PC-9 (cell line): ENCODE measurements around the gene PCSK5.
A peak's percentile ranks its signal among the peaks of the same experiment; 100 is the strongest.

Experiments used
- EZH2 ChIP-seq: fragments of 200-600 bp; sonication (generic); IDR thresholded peaks from 2 replicates; pipeline ENCODE4 v1.8.0; 2017; ENCODE audit warnings: antibody characterized with exemption, low read depth
- TF ChIP-seq, protein P1 (sequence below): fragments of 200-600 bp; sonication (generic); conservative IDR thresholded peaks from 2 replicates; pipeline ENCODE4 v1.6.1; 2017; ENCODE audit warnings: mixed run types, antibody characterized with exemption, mild to moderate bottlenecking, moderate library complexity

- no peak for TF ChIP-seq EZH2
- TF ChIP-seq, protein P1, sequence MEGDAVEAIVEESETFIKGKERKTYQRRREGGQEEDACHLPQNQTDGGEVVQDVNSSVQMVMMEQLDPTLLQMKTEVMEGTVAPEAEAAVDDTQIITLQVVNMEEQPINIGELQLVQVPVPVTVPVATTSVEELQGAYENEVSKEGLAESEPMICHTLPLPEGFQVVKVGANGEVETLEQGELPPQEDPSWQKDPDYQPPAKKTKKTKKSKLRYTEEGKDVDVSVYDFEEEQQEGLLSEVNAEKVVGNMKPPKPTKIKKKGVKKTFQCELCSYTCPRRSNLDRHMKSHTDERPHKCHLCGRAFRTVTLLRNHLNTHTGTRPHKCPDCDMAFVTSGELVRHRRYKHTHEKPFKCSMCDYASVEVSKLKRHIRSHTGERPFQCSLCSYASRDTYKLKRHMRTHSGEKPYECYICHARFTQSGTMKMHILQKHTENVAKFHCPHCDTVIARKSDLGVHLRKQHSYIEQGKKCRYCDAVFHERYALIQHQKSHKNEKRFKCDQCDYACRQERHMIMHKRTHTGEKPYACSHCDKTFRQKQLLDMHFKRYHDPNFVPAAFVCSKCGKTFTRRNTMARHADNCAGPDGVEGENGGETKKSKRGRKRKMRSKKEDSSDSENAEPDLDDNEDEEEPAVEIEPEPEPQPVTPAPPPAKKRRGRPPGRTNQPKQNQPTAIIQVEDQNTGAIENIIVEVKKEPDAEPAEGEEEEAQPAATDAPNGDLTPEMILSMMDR: peak; percentile 43; the same call in 1 of the 2 replicates
These were observed 88.9 kb downstream of the PCSK5 start for GRCh38 chr9:75979362-75979761.
